IMR-90 (cell line): ENCODE results near the gene TMEM143. TPM values are rescaled to one million over a fixed set of nuclear protein-coding genes. Genes with fewer than 3 reads are reported as not detected.

Experiments
- ATAC-seq: fragments of 200-7000 bp; cut with Tn5 transposase; 2 replicates; pipeline ENCODE4 v1.9.1; 2020; ENCODE audit warnings: low read depth, mild to moderate bottlenecking, moderate library complexity
- BruUV-seq: library from RNA; stranded (reverse); fragments of 400-500 nt; replicated peaks from 2 replicates; lab custom pipeline; 2021; lab: Mats Ljungman, UMichigan
- CTCF ChIA-PET: fragments of 300-600 bp; formaldehyde crosslinking; extraction: SDS; loops from one replicate; lab custom pipeline; 2021; ENCODE audit warnings: antibody characterized with exemption; lab: Yijun Ruan, JAX
- POLR2A ChIA-PET: fragments of 300-600 bp; sonication (Branson Sonifier 250); formaldehyde crosslinking; loops from one replicate; lab custom pipeline; 2022; ENCODE audit warnings: antibody characterized with exemption; ENCODE audit not compliant: unreplicated experiment; lab: Charles Lee
- DNase-seq: peaks from one replicate; pipeline ENCODE4 v3.0.0; 2013
- H2AFZ ChIP-seq: replicated peaks from 2 replicates; pipeline ENCODE3; 2013; ENCODE audit warnings: low read length, mild to moderate bottlenecking; ENCODE audit not compliant: poor library complexity
- H2AK5ac ChIP-seq: 2 replicates; pipeline ENCODE4 v1.6.1; 2013; ENCODE audit warnings: low read depth, low read length, inconsistent platforms
- H2AK9ac ChIP-seq: replicated peaks from 2 replicates; pipeline ENCODE3; 2013; ENCODE audit warnings: mild to moderate bottlenecking, low read depth, low read length, moderate library complexity; ENCODE audit not compliant: poor library complexity
- H2BK120ac ChIP-seq: 2 replicates; pipeline ENCODE4 v1.6.1; 2013; ENCODE audit warnings: low read depth, low read length, inconsistent platforms
- H2BK15ac ChIP-seq: 3 replicates; pipeline ENCODE4 v1.6.1; 2013; ENCODE audit warnings: low read depth, low read length, inconsistent platforms
- H2BK20ac ChIP-seq: 2 replicates; pipeline ENCODE4 v1.6.1; 2013; ENCODE audit warnings: low read depth, mild to moderate bottlenecking, inconsistent platforms, low read length, moderate library complexity
- H2BK5ac ChIP-seq: 2 replicates; pipeline ENCODE4 v1.6.1; 2013; ENCODE audit warnings: mild to moderate bottlenecking, low read depth, low read length, inconsistent platforms; ENCODE audit not compliant: poor library complexity, severe bottlenecking
- H3K14ac ChIP-seq: replicated peaks from 2 replicates; pipeline ENCODE4 v1.6.1; 2013; ENCODE audit warnings: low read depth, low read length, inconsistent platforms
- H3K18ac ChIP-seq: 2 replicates; pipeline ENCODE4 v1.6.1; 2013; ENCODE audit warnings: low read depth, low read length, control low read depth
- H3K23ac ChIP-seq: 2 replicates; pipeline ENCODE4 v1.6.1; 2013; ENCODE audit warnings: low read depth, low read length, inconsistent platforms
- H3K27ac ChIP-seq: 2 replicates; pipeline ENCODE4 v1.5.1; 2013; ENCODE audit warnings: mild to moderate bottlenecking, control low read depth, low read length; ENCODE audit not compliant: insufficient read depth
- H3K27me3 ChIP-seq: 2 replicates; pipeline ENCODE4 v1.6.1; 2013; ENCODE audit warnings: low read length; ENCODE audit not compliant: control insufficient read depth, insufficient read depth
- H3K36me3 ChIP-seq: 2 replicates; pipeline ENCODE4 v1.6.1; 2013; ENCODE audit warnings: low read length, mixed read lengths; ENCODE audit not compliant: control insufficient read depth, insufficient read depth
- H3K4ac ChIP-seq: 2 replicates; pipeline ENCODE4 v1.6.1; 2013; ENCODE audit warnings: low read depth, low read length, inconsistent platforms
- H3K4me1 ChIP-seq: 2 replicates; pipeline ENCODE4 v1.6.1; 2013; ENCODE audit warnings: low read length, mixed read lengths; ENCODE audit not compliant: control insufficient read depth, insufficient read depth
- H3K4me2 ChIP-seq: 2 replicates; pipeline ENCODE4 v1.6.1; 2013; ENCODE audit warnings: low read depth, mild to moderate bottlenecking, control low read depth, low read length, moderate library complexity
- H3K4me3 ChIP-seq: 2 replicates; pipeline ENCODE4 v1.5.1; 2013; ENCODE audit warnings: low read depth, mild to moderate bottlenecking, control low read depth, low read length, moderate library complexity; ENCODE audit not compliant: insufficient read depth
- H3K56ac ChIP-seq: 2 replicates; pipeline ENCODE4 v1.6.1; 2013; ENCODE audit warnings: low read length, inconsistent platforms; ENCODE audit not compliant: insufficient read depth; ENCODE audit errors: extremely low read depth
- H3K79me1 ChIP-seq, 2 experiments: 2 replicates each; pipeline ENCODE4 v1.6.1; 2013; ENCODE audit warnings: low read length in 2 of 2, inconsistent platforms in 1 of 2, low read depth in 1 of 2
- H3K9ac ChIP-seq: 2 replicates; pipeline ENCODE4 v1.6.1; 2013; ENCODE audit warnings: low read depth, low read length, control low read depth
- H3K9me1 ChIP-seq: 2 replicates; pipeline ENCODE4 v1.6.1; 2013; ENCODE audit warnings: low read length, inconsistent platforms; ENCODE audit not compliant: insufficient read depth
- H3K9me3 ChIP-seq: 2 replicates; pipeline ENCODE4 v1.6.1; 2013; ENCODE audit warnings: low read length; ENCODE audit not compliant: control insufficient read depth, insufficient read depth
- H4K20me1 ChIP-seq: 2 replicates; pipeline ENCODE4 v1.6.1; 2013; ENCODE audit warnings: low read length, inconsistent platforms; ENCODE audit not compliant: insufficient read depth
- H4K5ac ChIP-seq: 2 replicates; pipeline ENCODE4 v1.6.1; 2013; ENCODE audit warnings: mild to moderate bottlenecking, low read depth, low read length, control low read depth
- H4K8ac ChIP-seq, 2 experiments: 2 replicates each; pipeline ENCODE4 v1.6.1; 2013; ENCODE audit warnings: low read depth in 2 of 2, low read length in 2 of 2, control low read depth in 1 of 2, inconsistent platforms in 1 of 2
- H4K91ac ChIP-seq: 2 replicates; pipeline ENCODE4 v1.6.1; 2013; ENCODE audit warnings: low read depth, low read length, inconsistent platforms; ENCODE audit not compliant: insufficient read depth
- BHLHE40 ChIP-seq: fragments of 150-350 bp; IDR thresholded peaks from 2 replicates; pipeline ENCODE4 v1.6.1; 2016; ENCODE audit warnings: mild to moderate bottlenecking, low read depth, low read length
- CEBPB ChIP-seq: IDR thresholded peaks from 2 replicates; pipeline ENCODE4 v1.6.1; 2012; ENCODE audit warnings: low read depth, low read length, improper control_type of control experiment
- CHD1 ChIP-seq: IDR thresholded peaks from 2 replicates; pipeline ENCODE4 v1.6.1; 2012; ENCODE audit warnings: low read depth, low read length, improper control_type of control experiment
- FOS ChIP-seq: fragments of 150-350 bp; IDR thresholded peaks from 2 replicates; pipeline ENCODE4 v1.6.1; 2016; ENCODE audit warnings: low read depth, low read length
- MAFK ChIP-seq: IDR thresholded peaks from 2 replicates; pipeline ENCODE4 v1.6.1; 2012; ENCODE audit warnings: low read depth, low read length, improper control_type of control experiment
- MAZ ChIP-seq: IDR thresholded peaks from 2 replicates; pipeline ENCODE4 v1.6.1; 2012; ENCODE audit warnings: low read depth, mild to moderate bottlenecking, low read length, improper control_type of control experiment, moderate library complexity, borderline replicate concordance
- MXI1 ChIP-seq: IDR thresholded peaks from 2 replicates; pipeline ENCODE4 v1.6.1; 2012; ENCODE audit warnings: low read depth, mild to moderate bottlenecking, low read length, moderate library complexity, borderline replicate concordance
- NFE2L2 ChIP-seq: fragments of 150-350 bp; IDR thresholded peaks from 2 replicates; pipeline ENCODE4 v1.6.1; 2016; ENCODE audit warnings: low read depth, mild to moderate bottlenecking, low read length
- POLR2A ChIP-seq: IDR thresholded peaks from 2 replicates; pipeline ENCODE4 v1.6.1; 2012; ENCODE audit warnings: mild to moderate bottlenecking, low read depth, low read length
- RAD21 ChIP-seq: IDR thresholded peaks from 2 replicates; pipeline ENCODE4 v1.6.1; 2012; ENCODE audit warnings: low read length, improper control_type of control experiment
- RCOR1 ChIP-seq: IDR thresholded peaks from 2 replicates; pipeline ENCODE4 v1.6.1; 2012; ENCODE audit warnings: mild to moderate bottlenecking, low read length, improper control_type of control experiment; ENCODE audit not compliant: insufficient replicate concordance
- RFX5 ChIP-seq: IDR thresholded peaks from 2 replicates; pipeline ENCODE4 v1.8.0; 2012; ENCODE audit warnings: low read depth, mild to moderate bottlenecking, low read length, moderate library complexity
- SMC3 ChIP-seq: fragments of 150-350 bp; IDR thresholded peaks from 2 replicates; pipeline ENCODE4 v1.6.1; 2016; ENCODE audit warnings: low read depth, mild to moderate bottlenecking, antibody characterized with exemption, low read length, moderate library complexity
- WGBS, 2 experiments: methylation state at CpG; one replicate each; pipeline versions ENCODE4 v1.1.5 to v1.1.7; 2013; ENCODE audit warnings: missing lambda C conversion rate in 2 of 2; ENCODE audit not compliant: insufficient read length in 1 of 2; ENCODE audit errors: extremely low coverage in 2 of 2; 5-methylcytosine and 5-hydroxymethylcytosine counted together
- dilution Hi-C: fragments of 300-500 bp; cut with HindIII; formaldehyde crosslinking; loops from one replicate; pipeline ENCODE4 v1.14.3; 2018; ENCODE audit warnings: low sequenced_read_pairs; ENCODE audit not compliant: unreplicated experiment
- in situ Hi-C: fragments of 300-500 bp; cut with MboI; formaldehyde crosslinking; loops from 3 replicates; pipeline ENCODE4 v1.14.3; 2019; ENCODE audit warnings: low sequenced_read_pairs, inconsistent platforms, mixed read lengths
- intact Hi-C: fragments of 100-400 bp; cut with micrococcal nuclease; formaldehyde crosslinking; loops from 2 replicates; pipeline ENCODE4 v1.10.0; 2022
- polyA plus RNA-seq, 3 experiments: library from polyadenylated mRNA; depleted of rRNA; stranded (reverse); fragments of >200 nt; gene quantifications; 2 replicates each; pipeline ENCODE4 v1.2.3, GENCODE V29; 2012; ENCODE audit warnings: low replicate concordance in 1 of 3
- total RNA-seq: library from RNA; depleted of rRNA; stranded (reverse); fragments of >200 nt; gene quantifications from 2 replicates; pipeline ENCODE4 v1.2.3, GENCODE V29; 2012
- TF ChIP-seq, protein P1 (sequence below): conservative IDR thresholded peaks from 2 replicates; pipeline ENCODE4 v1.5.1; 2012; ENCODE audit warnings: mild to moderate bottlenecking, low read depth, low read length, improper control_type of control experiment
- TF ChIP-seq, protein P2 (sequence below): fragments of 150-350 bp; IDR thresholded peaks from 2 replicates; pipeline ENCODE4 v1.6.1; 2017; ENCODE audit warnings: mild to moderate bottlenecking, antibody characterized with exemption, low read length, low read depth

Gene TMEM143
- total and polyA plus RNA-seq, 2 of the 4 experiments (the other 2 are of a cell fraction): 1.3 to 7.6 TPM

- Histone ChIP-seq H3K4me1 (peaks cover 7% of the 10 kb centered on the region; the same call in 1 of the 2 replicates), H3K23ac (peak within 1 kb of the TSS; percentile 88), H2BK5ac (peak within 1 kb of the TSS; percentile 88), H2AK9ac (peak within 1 kb of the TSS; percentile 100), H4K5ac (peak within 1 kb of the TSS; percentile 99), H3K14ac (peak within 1 kb of the TSS; percentile 95), H2BK20ac (no peak within 1 kb of the TSS), H3K4me3 (peak within 1 kb of the TSS; percentile 99), H3K9me3 (no peaks in the 10 kb centered on the region), H3K56ac (peak within 1 kb of the TSS; percentile 89), H3K4me2 (peak within 1 kb of the TSS; percentile 99), H3K9me1 (peaks cover 4% of the 10 kb centered on the region; the same call in 1 of the 2 replicates), H3K79me1 (peaks cover 11 to 40% of the 10 kb centered on the region in 2 experiments), H3K27me3 (peaks cover 35% of the 10 kb centered on the region), H2AFZ (peak within 1 kb of the TSS; percentile 95), H4K8ac (peak within 1 kb of the TSS; percentile 89 to 91), H2BK15ac (no peak within 1 kb of the TSS), H3K4ac (peak within 1 kb of the TSS; percentile 97), H4K91ac (peak within 1 kb of the TSS; percentile 80), H3K18ac (peak within 1 kb of the TSS; percentile 95), H3K9ac (peak within 1 kb of the TSS; percentile 99), H2BK120ac (0 out of 2 replicates have a peak within 1 kb of the TSS, but pooled peaks have one; percentile 39), H2AK5ac (peak within 1 kb of the TSS; percentile 98), H4K20me1 (peaks cover 9% of the 10 kb centered on the region; the same call in 1 of the 2 replicates), H3K27ac (peak within 1 kb of the TSS; percentile 99), H3K36me3 (peaks cover 20% of the 10 kb centered on the region)
- no TSS peak for BruUV-seq
- DNase-seq (peak; percentile 60), ATAC-seq (peak; percentile 92)
- WGBS, 2 experiments: 10% methylated on average over 13 of the region's 42 CpGs; no CpG with 5 or more reads in 1 of the 2 experiments
- POLR2A ChIA-PET: interaction anchor here (0.6 kb wide), 1 partner anchor 15 kb away, joined by 3 read pairs; no protein-coding TSS in a partner anchor
- intact Hi-C loops: loop anchor here (1.0 to 10.0 kb wide), 2 partner anchors 54 to 67 kb away; partner anchors contain the start of genes EMP3 and GRWD1
- in situ Hi-C loops: no loop called here
- CTCF ChIA-PET: interaction anchor here (0.5 to 1.7 kb wide), 15 partner anchors 9 to 105 kb away, joined by 3 to 7 read pairs (median 4); partner anchors contain the start of genes SYNGR4 and TMEM143
- dilution Hi-C loops: no loop called here
- TF ChIP-seq MXI1: no peak
- TF ChIP-seq MAFK: no peak
- TF ChIP-seq FOS: no peak
- no peak for TF ChIP-seq CHD1
- TF ChIP-seq, protein P1, sequence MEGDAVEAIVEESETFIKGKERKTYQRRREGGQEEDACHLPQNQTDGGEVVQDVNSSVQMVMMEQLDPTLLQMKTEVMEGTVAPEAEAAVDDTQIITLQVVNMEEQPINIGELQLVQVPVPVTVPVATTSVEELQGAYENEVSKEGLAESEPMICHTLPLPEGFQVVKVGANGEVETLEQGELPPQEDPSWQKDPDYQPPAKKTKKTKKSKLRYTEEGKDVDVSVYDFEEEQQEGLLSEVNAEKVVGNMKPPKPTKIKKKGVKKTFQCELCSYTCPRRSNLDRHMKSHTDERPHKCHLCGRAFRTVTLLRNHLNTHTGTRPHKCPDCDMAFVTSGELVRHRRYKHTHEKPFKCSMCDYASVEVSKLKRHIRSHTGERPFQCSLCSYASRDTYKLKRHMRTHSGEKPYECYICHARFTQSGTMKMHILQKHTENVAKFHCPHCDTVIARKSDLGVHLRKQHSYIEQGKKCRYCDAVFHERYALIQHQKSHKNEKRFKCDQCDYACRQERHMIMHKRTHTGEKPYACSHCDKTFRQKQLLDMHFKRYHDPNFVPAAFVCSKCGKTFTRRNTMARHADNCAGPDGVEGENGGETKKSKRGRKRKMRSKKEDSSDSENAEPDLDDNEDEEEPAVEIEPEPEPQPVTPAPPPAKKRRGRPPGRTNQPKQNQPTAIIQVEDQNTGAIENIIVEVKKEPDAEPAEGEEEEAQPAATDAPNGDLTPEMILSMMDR: peak; percentile 92
- peak; percentile 45 for TF ChIP-seq RAD21
- TF ChIP-seq CEBPB: no peak
- peak; percentile 45 for TF ChIP-seq SMC3
- no peak for TF ChIP-seq BHLHE40
- no peak; the same call in 1 of the 2 replicates for TF ChIP-seq POLR2A
- no peak for TF ChIP-seq NFE2L2
- TF ChIP-seq RCOR1: no peak
- TF ChIP-seq, protein P2, sequence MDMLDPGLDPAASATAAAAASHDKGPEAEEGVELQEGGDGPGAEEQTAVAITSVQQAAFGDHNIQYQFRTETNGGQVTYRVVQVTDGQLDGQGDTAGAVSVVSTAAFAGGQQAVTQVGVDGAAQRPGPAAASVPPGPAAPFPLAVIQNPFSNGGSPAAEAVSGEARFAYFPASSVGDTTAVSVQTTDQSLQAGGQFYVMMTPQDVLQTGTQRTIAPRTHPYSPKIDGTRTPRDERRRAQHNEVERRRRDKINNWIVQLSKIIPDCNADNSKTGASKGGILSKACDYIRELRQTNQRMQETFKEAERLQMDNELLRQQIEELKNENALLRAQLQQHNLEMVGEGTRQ: no peak
- peak; percentile 84 for TF ChIP-seq MAZ
- no peak for TF ChIP-seq RFX5
Observed at GRCh38 chr19:48391100-48392005, 27.6 kb upstream of the TMEM143 start, which contains the start of gene KDELR1. TSS of gene KDELR1 (minus strand) at chr19:48391551. CDS start at chr19:48391358, 193 bp downstream.
